ENCODE measurements around the gene COL21A1.

DNA sequence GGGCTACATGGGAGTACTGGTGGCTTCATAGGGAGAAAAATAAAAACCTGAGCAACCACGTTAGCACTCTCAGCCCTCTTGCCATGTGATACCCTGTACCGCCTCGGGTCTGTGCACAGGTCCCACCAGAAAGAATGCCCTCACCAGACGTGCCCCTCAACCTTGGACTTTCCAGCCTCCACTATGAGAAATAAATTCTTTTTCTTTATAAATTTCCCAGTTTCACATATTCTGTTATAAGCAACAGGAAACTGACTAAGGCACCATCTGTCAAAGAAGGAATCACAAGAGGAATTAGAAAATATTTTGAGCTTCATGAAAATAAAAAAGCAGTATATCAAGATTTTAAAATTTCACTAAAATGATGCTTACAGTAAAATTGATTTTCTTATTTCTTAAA, 203.6 kb downstream of the COL21A1 start:
- no peak for TF ChIP-seq POLR2AphosphoS5 (IDR thresholded peaks at IDR 0.05; ENCODE audit: low read depth, low read length)
- no peak for TF ChIP-seq POLR2A (IDR thresholded peaks at IDR 0.05; ENCODE audit: low read depth, low read length)

All from GM12892 (cell line).